Kidney glomerular epithelial cell (primary cell): Measurements from ENCODE around the gene ULK4.
"Not testable (repeated sequence)": the region's sequence is repeated elsewhere in the genome, so short reads cannot be mapped to it uniquely, and the experiment has no call there.

Experiments used
- DNase-seq: peaks from one replicate; lab custom pipeline; 2025; lab: John Stamatoyannopoulos, UW

Gene ULK4

DNA sequence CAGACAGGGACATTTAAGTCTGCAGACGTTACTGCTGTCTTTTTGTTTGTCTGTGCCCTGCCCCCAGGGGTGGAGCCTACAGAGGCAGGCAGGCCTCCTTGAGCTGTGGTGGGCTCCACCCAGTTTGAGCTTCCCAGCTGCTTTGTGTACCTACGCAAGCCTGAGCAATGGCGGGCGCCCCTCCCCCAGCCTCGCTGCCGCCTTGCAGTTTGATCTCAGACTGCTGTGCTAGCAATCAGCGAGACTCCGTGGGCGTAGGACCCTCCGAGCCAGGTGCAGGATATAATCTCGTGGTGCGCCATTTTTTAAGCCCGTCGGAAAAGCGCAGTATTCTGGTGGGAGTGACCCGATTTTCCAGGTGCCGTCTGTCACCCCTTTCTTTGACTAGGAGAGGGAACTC is 314.2 kb downstream of the ULK4 start:
- not testable (repeated sequence) for DNase-seq

DNA sequence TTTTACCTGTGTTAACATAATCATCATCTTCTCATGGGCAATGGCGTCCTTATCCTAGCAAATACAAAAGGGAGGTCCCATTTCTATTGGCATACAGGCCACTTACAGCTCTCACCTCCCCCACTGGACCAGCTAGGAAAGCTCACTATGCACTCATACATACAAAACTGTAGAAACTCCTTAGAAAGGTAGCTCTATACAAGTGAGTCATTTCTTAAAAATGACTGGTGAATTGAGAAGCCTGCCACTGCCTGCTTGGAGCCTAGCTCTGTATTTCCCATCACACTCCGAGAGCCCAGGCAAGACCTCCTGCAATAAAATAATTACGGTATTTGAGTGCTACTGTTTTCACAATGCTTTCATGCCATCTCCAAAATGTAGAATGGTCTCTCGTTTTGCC is 321.8 kb downstream of the ULK4 start:
- DNase-seq = no peak

DNA sequence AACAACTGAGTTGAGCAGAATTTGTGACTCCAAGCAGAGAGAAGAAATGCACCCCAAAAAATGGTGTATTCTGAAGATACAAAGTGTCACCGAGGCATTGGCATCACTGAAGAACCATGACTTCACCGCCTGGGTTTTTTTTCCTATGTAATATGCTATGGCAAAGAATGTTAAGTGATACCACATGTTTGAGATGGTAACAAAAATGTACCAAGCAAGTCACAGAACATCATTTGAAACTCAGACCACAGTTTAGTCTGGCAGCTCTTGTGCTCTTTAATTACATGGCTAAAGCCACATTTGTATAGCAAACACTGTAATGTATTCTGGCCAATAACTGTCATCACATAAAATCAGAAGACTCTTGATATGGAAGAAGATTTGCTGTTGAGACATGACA is 323.5 kb downstream of the ULK4 start:
- no peak for DNase-seq

DNA sequence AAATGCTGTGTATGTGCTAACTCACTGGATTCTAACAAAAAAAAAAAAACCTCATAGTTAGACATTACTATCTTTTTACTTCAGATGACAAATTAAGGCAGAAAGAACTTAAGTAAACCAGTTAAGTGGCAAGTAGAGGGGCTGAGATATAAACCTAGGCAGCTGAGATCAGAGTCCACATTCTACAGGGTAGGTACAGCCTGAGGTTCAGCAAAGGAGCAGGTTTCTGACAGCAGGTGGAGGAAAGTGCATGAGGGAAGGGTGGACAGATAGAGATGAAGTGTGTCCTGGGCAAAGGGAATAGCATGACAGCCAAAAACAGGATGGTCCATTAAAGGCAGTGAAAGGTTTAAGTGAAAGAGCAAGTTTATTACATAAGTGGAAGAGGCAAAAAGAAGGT is 329.2 kb downstream of the ULK4 start:
- DNase-seq = no peak

DNA sequence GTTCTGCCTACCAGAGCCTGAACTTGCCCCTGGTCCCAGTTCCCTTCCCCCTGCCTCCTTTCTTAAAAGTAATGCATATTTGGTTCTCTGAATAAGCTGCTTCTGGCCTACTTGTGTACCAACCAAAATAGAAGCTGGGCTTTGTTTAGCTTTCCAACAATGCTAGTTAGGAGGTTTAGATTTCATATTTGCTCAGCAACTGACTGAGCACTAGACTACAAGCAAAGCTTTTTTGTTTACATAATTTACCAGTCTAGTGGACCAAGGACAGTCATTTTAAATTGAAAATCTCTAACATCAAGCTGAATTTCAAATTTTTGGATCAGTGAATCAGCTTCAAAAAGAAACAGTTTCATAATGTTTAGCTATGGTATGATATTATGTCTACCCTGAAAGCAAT is 331.2 kb downstream of the ULK4 start:
- DNase-seq = no peak

DNA sequence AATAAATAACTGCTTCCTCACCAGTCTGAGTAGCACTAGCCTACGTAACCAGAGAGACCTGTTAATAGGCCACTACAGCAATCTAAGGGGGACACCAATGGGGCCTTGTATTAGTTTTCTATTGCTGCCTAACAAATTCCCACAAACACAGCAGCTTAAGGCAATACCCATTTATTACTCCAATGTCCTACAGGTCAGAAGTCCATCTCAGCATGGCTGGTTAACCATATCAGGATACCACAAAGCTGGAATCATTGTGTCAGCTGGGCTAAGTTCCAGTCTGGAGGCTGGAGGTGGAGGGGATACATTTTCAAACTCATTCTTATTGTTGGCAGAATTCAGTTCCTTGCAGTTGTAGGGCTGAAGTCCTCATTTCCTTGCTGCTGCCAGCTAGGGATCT is 331.9 kb downstream of the ULK4 start:
- DNase-seq = no peak

DNA sequence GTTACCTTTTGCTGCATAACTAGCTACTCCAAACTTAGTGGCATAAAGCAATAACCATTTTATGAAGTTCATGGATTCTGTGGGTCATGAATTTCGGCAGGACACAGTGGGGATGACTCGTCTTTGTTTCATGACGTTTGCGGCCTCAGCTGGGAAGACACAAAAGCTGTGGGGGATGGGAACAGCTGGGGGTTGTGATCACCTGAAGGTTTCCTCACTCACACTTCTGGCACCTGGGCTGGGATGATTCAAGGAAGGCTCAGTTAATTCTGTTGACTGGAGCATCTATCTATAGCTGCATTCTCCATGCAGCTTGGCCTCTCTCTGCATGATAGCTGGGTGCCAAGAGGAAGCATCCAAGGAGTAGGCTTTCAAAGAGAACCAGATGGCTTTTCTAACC is 332.8 kb downstream of the ULK4 start:
- no peak for DNase-seq

DNA sequence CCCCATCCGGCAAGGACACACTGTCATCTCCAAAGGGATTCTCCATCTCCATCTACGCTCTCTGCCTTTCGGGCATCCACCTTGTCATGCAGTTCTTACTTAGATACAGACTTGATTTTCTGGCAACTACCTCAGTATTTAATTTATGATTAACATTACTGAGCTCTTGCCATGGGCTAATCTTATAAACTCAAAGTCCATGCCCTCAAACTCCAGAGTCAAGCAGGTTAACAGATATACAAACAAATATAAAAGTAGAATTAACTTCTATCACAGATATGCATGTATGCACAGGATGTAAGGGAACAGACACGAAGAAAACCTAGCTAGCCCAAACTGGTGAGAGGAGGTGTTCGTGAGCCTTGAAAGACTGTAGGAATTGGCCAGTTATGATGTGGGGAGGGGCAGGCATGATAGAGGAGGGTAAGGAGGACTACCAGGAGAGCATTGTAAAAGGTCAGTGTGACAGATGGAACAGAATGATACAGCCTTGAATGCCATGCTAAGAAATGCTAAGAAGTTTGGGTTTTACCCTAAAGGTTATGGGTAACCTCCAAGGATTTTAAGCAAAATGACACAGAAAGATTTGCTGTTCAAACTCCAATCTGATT is 334.3 kb downstream of the ULK4 start:
- DNase-seq = no peak

DNA sequence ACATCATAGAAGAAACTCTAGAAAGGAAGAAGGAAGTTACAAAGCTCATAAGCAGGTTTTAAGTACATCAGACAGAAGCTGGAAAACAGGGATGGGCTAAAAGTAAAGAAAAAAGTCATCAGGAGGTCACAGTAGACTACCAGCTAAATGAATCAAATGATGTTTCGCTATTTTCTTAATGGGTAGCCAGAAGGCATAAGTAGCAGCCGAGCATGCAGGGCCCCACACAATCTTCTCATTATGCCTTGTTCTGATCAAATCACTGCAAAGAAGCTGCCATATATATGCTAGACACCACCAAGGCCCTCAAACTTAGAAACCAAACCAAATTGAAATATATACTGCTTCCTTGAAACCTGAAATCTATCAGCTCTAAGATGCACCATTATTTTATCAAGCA is 349.1 kb downstream of the ULK4 start:
- no peak for DNase-seq

DNA sequence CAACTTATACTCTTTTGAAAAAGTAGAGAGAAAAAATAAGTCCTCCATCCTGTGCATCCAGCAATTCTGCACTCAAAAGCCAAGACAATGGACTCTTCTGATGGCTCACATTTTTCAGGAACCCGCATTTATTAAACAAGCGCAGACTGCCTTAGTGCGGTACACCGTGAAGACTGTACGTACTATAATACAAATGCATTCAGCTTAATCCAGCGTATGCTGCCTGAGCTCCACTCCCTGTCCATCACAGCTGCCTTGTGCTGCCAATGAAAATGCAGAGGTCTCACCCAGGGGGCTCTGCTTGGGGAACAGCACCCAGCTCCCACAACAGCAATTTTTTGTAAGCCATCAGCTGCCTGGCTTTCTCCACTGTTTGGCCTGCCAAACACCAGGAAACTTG is 350.9 kb downstream of the ULK4 start:
- DNase-seq = no peak

DNA sequence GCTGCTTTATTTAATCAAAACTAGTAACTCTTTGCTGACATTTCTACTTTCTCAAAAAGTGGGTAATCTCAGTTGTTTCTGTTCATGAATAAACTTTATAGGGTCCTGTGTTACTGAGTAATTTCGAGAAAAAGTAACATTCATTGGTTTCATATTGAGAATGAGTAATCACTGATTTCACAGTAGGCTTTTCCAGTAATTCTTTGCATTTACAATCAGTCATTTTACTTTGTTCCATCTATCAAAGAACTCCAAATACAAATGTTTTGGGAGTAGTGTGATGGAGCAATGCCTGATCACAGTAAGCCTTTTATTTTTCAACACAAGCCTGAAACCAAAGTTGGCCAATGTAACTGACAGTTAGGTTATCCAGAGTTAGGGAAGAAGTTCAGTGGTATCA is 353.6 kb downstream of the ULK4 start:
- no peak for DNase-seq

DNA sequence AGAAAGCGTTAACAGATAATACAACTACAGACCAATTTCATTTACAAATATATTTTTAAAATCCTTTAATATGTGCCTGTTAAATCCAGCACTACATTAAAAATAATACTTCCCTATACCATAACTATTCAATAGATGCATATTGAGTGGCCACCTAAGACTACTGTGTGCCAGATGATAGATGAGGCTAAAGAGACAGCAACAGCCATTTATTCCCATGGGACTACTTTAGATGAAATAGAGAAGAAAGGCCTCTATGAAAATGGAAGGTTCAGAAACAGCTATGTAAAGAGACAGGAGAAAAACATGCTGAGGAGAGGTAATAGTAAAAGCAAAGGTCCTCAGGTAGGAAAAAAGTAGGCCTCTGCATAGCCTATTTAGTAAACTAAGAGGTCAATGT is 358.1 kb downstream of the ULK4 start:
- no peak for DNase-seq

DNA sequence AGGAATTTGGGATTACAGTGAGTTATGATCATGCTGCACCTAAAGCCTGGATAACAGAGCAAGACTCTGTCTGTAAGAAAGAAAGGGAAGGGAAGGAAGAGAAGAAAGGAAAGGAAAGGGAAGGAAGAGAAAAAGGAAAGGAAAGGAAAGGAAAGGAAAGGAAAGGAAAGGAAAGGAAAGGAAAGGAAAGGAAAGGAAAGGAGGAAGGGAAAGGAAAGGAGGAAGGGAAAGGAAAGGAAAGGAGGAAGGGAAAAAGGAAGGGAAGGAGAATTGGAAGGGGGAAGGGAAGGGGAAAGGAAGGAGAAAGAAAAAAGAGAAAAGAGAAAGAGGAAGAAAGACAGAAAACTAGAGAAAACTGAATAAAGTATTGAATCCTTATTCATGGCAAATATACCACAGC is 359.8 kb downstream of the ULK4 start:
- DNase-seq = no peak

DNA sequence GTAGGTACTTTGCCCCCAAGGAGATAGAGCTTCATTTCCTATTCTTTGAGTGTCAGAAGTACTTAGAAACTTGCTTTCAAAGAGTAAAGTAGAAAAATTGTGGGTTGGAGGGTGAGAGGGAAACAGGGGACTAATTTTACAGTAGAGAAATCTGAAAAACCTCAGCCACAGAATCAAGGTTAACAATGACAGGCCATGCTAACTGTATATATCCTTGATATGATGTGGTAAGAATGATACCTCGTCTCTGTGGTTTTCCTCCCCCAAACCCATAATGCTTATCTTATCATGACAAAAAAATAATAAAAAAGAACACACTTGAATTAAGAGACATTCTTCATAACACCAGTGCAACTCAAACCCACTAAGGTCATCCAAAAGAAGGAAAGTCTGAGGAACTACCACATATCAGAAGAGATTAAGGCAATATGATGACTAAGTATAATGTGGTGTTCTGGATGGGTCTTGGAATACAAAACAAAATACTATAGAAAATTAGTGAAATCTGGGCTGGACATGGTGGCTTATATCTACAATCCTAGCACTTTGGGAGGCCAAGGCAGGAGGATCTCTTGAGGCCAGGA is 360.4 kb downstream of the ULK4 start:
- no peak for DNase-seq

DNA sequence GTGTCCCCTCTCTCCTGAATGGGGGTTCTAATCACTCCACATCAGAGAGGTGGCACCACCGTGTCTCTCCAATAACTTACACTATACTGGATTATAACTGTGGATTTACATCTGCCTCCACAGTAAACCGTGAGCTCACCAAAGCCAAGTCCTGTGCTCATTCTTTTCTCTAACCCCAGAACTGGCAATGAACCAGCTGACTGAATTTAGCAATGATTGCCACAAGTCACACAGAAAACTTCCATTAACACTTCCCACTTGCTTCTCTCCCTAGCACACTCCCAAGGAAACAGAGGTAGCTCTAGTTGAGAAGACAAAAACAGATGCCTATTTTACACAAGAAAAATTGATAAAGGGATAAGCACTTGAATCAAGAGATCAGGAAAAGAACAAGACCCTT is 361.3 kb downstream of the ULK4 start:
- no peak for DNase-seq

DNA sequence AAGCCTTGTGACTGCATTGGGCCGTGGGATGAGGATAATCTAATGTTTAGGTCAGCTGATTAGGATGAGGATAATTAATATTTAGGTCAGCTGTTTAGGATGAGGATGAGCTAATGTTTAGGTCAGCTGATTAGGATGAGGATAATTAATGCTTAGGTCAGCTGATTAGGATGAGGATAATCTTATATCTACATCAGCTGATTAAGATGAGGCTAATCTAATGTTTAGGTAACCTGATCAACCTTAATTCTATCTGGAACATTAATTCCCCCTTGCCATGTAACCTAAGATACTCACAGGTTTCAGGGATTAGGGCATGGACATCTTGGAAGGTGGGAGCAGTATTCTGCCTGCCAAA is 362.8 kb downstream of the ULK4 start:
- DNase-seq = no peak

DNA sequence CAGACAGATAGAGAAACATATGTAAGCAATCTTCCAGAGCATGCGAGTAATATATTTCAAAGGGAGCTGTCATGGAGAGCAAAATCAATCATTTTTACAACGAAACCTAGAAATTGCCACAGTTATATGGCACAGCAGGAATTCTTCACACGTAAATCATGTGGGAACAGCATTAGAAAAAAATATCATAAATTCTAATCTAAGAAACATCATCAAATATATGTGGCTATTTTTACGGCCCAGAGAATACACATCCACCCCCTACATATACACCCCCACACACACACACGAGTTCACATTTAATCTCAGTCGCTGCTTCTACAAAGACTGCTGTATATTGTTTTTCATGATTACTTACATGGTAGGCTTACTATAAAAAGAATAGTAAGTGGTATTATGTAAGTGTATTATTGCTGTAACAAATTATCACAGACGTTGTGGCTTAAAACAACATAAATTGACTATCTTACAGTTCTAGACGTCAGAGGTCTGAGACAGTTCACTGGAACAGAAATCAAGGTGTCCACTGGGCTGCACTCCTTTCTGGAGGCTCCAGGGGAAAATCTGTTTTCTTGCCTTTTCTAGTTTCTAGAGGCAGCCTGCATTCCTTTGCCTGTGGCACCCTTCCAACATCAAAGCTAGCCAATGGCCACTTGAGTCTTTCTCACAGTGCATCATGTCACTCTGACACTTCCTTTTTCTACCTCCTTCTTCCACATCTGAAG is 363.3 kb downstream of the ULK4 start:
- DNase-seq = no peak

DNA sequence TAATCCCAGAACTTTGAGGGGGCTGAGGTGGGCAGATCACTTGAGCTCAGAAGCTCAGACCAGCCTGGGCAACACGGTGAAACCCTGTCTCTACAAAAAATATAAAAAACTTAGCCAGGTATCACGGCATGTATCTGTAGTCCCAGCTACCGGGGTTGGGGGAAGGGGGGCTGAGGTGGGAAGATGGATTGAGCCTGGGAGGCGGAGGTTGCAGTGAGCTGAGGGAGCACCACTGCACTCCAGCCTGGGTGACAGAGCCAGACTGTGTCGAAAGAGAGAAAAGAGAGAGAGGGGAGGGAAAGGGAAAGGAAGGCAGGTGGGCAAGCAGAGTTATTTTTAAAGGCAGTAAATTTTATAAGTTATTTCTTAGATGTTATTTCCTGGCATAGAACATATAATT is 368.1 kb downstream of the ULK4 start:
- DNase-seq = no peak

DNA sequence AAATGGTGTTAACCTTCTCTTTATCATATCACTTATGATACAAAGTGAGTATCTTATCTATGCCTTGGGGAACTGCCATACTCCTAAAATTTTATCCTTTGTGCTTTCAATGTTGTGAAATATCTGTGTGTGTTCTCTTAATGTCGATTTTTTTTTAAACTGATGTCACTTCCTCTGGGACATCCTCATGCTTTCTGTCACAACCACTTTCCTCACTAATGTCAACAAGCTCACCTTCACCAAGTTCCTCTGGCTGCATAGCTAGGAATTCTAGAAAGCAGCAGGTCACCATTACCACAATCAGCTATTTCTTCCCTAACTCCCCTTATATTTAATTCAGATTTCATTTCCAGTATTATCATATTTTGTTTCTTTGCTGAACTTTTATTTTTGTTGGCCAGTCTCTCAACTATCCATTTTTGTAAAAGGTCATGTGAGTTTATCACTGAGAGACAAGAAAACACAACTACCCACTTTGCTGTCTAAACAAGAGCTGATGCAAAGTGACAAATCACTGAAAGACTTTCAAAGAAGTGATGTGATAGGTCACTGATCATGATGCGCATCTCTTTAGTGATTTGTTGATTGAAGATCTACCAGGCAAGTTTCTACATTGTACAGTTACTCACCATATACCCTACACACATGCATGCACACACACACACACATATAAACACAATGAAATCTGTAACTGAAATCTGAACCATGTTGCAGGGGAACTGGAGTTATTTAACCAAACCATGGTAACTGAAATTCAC is 369.0 kb downstream of the ULK4 start:
- DNase-seq = no peak

DNA sequence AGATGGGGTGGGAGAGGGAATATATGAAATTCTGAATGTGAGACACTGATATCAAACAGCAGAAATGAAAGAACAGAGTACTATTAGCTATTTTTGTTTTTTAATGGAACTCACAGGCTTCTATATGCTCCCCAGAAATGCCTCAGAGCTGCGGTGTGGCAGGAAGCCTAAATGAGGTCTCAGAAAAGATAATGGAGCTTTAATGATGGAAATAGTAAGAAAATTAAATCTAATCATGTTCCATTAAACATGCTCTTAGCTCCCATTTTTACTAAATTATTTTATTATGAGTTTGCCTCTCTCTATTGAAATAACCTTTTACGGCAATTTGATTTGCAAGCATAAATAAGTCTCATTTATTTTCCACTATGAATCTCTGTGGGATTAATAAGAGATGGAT is 378.9 kb downstream of the ULK4 start:
- DNase-seq = no peak

DNA sequence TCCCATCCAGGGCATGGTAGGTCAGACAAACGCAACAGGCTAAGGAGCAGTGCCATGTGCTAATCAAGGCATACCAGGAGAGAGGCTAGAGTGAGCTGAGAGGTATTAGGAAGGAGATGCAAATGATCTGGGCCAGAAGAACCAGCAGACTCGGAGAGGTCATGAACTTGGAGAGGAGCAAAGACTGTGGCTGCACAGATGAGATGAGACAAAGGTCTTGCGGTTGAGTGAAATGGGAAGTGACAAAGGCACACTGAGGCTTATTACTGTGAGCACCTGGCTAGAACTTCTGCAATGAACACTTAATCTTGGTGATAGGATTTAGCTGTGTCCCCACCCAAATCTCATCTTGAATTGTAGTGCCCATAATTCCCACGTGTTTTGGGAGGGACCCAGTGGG is 380.2 kb downstream of the ULK4 start:
- no peak for DNase-seq

DNA sequence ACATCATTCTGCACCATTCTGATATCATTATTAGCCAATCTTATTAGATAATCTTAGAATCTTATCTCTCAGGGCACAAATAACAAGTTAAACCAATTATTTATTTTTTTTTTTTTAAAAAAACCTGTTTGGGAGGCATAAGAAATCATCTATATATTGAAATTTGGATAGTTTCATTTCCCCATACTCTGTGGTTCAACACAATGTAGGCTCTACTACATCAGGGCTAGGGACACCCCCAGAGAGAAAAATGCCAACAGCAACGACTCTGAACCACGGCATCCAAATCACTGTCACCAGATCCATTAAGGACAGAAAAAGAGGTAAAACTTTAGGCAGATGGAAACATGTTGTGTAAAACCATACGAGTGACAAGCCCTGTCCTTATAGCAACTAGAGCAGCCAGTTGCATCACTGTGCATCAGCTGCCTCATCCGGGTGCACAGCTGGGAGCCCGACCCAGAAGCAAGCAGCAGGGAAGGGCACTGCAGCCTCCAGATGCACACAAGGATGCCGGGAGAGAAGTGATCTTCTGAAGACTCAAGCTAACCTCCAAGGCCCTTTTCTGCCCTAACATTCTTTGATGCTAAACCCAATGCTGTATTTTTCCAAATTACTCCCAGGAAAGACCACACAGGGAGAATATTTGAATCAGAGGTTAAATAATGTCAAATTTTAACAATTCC is 381.5 kb downstream of the ULK4 start:
- DNase-seq = no peak

DNA sequence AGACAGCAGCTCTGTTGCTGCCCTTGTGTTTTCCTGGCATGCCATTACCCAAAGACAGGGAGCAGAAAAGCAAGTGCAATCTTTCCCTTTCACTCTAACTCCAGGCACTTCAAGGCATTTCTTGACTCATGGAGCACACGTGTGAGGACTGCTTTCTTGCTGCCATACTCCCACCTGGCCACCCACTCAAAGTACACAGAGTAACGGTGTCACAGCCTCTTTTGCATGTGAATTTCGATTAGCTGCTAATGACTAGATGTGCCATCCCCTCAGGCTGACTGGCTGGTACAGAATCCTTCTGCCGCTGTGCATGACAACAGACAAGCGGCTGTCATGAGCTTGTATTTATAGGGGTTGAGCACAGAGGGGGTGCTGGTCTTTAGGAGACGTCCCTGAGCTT is 382.0 kb downstream of the ULK4 start:
- DNase-seq = no peak
